Epithelial cell of esophagus (primary cell): Measurements from ENCODE around the gene GPA33.

Experiments
- DNase-seq: peaks from one replicate; pipeline ENCODE4 v3.0.0; 2010; ENCODE audit warnings: low read depth
- H3K4me3 ChIP-seq: 2 replicates; pipeline ENCODE4 v1.5.1; 2011; ENCODE audit warnings: mild to moderate bottlenecking, low read length, control low read depth
- TF ChIP-seq, protein P1 (sequence below): IDR thresholded peaks from 2 replicates; pipeline ENCODE4 v1.5.1; 2011; ENCODE audit warnings: low read depth, mild to moderate bottlenecking, low read length, control low read depth, inconsistent platforms; ENCODE audit not compliant: insufficient read depth; ENCODE audit errors: missing control alignments

GPA33 gene

DNA sequence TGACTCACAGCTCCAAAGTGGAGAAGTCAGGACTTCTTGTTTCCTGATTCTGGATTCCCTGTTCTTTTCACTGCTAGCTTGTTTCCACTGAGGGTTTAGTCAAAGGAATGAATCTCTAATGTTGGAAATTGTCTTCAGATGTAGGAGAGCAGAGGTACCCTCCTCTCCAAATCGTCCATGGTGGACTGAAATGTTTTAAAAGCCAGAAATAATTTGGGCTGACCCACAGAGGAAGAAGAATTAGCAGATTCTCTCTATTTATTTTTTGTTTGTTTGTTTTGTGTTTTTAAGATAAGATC is 30.4 kb downstream of the GPA33 start:
- H3K4me3 ChIP-seq: no peak overlapping the region
- TF ChIP-seq, protein P1, sequence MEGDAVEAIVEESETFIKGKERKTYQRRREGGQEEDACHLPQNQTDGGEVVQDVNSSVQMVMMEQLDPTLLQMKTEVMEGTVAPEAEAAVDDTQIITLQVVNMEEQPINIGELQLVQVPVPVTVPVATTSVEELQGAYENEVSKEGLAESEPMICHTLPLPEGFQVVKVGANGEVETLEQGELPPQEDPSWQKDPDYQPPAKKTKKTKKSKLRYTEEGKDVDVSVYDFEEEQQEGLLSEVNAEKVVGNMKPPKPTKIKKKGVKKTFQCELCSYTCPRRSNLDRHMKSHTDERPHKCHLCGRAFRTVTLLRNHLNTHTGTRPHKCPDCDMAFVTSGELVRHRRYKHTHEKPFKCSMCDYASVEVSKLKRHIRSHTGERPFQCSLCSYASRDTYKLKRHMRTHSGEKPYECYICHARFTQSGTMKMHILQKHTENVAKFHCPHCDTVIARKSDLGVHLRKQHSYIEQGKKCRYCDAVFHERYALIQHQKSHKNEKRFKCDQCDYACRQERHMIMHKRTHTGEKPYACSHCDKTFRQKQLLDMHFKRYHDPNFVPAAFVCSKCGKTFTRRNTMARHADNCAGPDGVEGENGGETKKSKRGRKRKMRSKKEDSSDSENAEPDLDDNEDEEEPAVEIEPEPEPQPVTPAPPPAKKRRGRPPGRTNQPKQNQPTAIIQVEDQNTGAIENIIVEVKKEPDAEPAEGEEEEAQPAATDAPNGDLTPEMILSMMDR: no peak
- DNase-seq: no peak

- H3K4me3 ChIP-seq: no peak overlapping the region
Observed at GRCh38 chr1:167059045-167059808, 30.9 kb downstream of the GPA33 start.

GRCh38 chr1:167057241-167057688 is 32.9 kb downstream of the GPA33 start:
- TF ChIP-seq, protein P1: peak; percentile 79
- no peak overlapping the region for H3K4me3 ChIP-seq
- peak; percentile 62 for DNase-seq

More at GRCh38 chr1:167059045-167059808, 30.9 kb downstream of the GPA33 start:
- peak; percentile 59 for DNase-seq
- TF ChIP-seq, protein P1: peak; percentile 98

GRCh38 chr1:167056529-167057231 is 33.5 kb downstream of the GPA33 start:
- DNase-seq: no peak
- TF ChIP-seq, protein P1: no peak
- no peak overlapping the region for H3K4me3 ChIP-seq

DNA sequence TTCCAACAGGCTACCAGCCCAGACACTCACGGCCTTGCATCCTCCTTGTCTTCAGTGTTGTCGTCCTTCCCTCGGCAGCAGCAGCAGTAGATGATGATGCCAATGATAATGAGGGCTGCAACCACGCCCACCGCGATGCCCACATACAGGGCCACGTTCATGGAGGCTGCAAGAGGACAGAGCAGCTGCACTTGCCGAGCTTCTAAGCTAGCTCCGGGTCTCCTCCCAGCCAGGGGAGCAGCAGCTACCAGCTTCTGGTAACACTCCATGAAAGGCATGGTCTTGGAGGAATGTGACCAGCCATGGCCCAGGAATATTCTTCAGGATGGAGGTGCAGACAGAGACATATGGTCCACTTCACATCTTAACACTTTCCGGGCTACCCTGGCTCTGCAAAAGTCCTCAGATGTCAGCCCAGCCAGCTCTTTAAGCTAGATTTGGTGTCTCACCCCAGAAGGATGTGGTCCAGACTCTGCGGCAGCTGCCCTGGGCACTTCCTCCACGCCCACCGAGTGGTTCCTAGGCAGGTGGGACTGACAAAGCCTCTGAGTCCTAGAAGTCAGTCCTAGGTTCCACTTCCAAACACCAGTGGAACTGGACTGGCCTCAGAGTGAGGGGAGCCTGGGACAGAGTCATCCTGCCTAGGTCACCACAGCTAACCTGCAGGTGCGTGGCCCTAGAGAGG is 35.1 kb downstream of the GPA33 start:
- DNase-seq: no peak
- no peak overlapping the region for H3K4me3 ChIP-seq
- TF ChIP-seq, protein P1: no peak

DNA sequence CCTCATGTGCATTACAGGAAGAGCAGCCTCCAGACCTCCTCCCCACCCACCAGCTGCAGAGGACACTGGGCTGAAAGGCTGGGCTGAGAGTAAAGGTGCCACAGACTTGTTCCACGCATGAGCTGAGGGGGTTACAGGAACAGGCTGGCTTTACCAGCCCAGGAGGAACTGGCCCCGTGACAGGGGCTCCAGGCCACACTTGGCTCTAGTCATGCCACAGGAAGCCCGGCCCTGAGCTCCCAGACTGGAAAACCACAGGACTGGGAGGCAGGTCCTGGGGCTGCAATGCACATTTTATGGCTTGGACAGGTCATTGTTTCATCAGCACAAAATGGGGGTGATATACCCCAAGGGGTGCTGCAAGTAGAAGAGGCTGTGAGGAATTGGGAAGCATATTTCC is 35.6 kb downstream of the GPA33 start:
- DNase-seq: no peak
- H3K4me3 ChIP-seq: no peak overlapping the region
- TF ChIP-seq, protein P1: no peak
